ENCODE results near the gene PDSS2. TPM values are rescaled to one million over a fixed set of nuclear protein-coding genes. Genes with fewer than 3 reads are reported as not detected.
A peak's percentile ranks its signal among the peaks of the same experiment; 100 is the strongest.

Gene PDSS2
- total and polyA plus RNA-seq, 11 donors: 7.2 to 24.4 (median 14.4) TPM

DNA sequence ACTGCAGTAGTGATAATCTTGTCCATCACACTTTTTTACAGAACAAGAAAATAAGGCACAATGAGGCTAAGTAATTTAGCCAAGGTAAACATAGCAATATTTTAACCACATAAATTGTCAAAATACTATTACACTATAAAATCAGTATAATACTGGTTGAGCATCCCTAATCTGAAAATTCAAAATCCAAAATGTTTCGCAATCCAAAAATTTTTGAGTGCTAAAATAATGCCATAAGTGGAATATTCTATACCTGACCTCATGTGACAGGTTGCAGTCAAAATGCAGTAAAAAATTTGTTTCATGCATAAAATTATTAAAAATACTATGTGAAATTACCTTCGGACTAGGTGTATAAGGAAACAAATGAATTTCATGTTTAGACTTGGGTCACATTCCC, 101.5 kb downstream of the PDSS2 start:
- no peak overlapping the region for H3K4me3 ChIP-seq
- intact Hi-C loops (cut with DNase I): loop anchor here in 1 of 10 donors (10.0 kb wide), 1 partner anchor 97 kb away; the partner anchor contains the start of gene PDSS2
- H3K27me3 ChIP-seq: no peaks in the 10 kb centered on the region
- H3K27ac ChIP-seq: no peak overlapping the region
- TF ChIP-seq CTCF (IDR thresholded peaks at IDR 0.05): no peak
- TF ChIP-seq POLR2A (IDR thresholded peaks at IDR 0.05): no peak
- DNase-seq (no peak), ATAC-seq (no peak)
- H3K36me3 ChIP-seq: peaks cover 0 to 2% (median 0%) of the 10 kb centered on the region in 9 donors
- peaks cover 0 to 15% (median 0%) of the 10 kb centered on the region in 12 donors for H3K4me1 ChIP-seq
- 98 to 100% (median 99%) methylated on average over 2 of the region's 2 CpGs for WGBS, 4 donors
- H3K9me3 ChIP-seq: peaks cover 0 to 5% (median 0%) of the 10 kb centered on the region in 12 donors

DNA sequence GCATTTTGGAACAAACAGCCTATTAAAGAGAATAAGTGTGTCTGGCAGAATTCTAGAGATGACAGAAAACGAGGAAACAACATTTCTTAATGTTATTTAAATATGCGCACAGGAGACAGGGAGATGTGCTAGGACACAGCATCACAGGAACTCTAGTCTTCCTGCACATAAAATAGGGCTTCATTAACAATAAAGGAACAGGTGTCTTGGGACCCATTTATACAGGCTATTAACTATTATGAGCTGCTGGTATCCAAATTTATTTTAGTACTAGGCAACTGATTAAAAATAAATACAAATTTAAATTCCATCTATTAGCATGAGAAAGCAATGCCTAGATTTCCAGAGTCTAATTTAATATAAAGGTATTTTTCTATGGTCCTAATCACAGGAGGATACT, 102.3 kb downstream of the PDSS2 start:
- Histone ChIP-seq H3K36me3 (no peaks in the 10 kb centered on the region), H3K27ac (no peak overlapping the region), H3K4me3 (no peak overlapping the region), H3K27me3 (no peaks in the 10 kb centered on the region), H3K4me1 (peaks cover 0 to 15% (median 0%) of the 10 kb centered on the region in 12 donors), H3K9me3 (no peaks in the 10 kb centered on the region)
- intact Hi-C loops (cut with DNase I): loop anchor here in 1 of 10 donors (10.0 kb wide), 1 partner anchor 98 kb away; the partner anchor contains the start of gene PDSS2
- 75 to 84% (median 79%) methylated on average over 2 of the region's 2 CpGs for WGBS, 4 donors
- no peak for DNase-seq
- ATAC-seq: no peak
- TF ChIP-seq CTCF (IDR thresholded peaks at IDR 0.05) (no peak), POLR2A (IDR thresholded peaks at IDR 0.05) (no peak)

DNA sequence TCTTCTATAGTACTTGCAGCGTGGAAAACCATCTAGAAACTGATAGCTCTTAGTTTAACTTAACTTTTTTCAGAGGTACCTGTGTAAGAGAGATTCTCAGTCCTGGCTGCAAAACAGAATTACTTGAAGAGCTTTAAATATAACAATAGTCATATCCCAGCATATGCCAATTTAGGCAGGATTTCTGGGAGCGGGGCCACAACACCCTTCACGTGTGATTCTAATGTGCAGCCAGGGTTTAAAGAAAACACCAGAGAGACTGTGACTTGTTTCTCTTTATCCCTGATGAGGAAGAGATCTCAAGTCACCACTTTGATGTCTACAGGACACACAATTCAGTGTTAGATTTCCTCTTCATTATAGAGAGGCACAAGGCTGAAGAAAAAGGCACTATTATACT, 103.7 kb downstream of the PDSS2 start:
- H3K27ac ChIP-seq: peak overlapping the region in 5 of 12 donors; percentile 12 to 39 (median 22)
- TF ChIP-seq CTCF (IDR thresholded peaks at IDR 0.05) (no peak), POLR2A (IDR thresholded peaks at IDR 0.05) (no peak)
- peak in 4 of 5 donors; percentile 26 to 52 (median 28) for DNase-seq
- H3K4me1 ChIP-seq: peaks cover 0 to 15% (median 0%) of the 10 kb centered on the region in 12 donors
- intact Hi-C loops (cut with DNase I): loop anchor here in 1 of 10 donors (10.0 kb wide), 1 partner anchor 99 kb away; the partner anchor contains the start of gene PDSS2
- no peaks in the 10 kb centered on the region for H3K27me3 ChIP-seq
- 51 to 69% (median 60%) methylated on average over 3 of the region's 3 CpGs for WGBS, 4 donors
- H3K9me3 ChIP-seq: no peaks in the 10 kb centered on the region
- no peaks in the 10 kb centered on the region for H3K36me3 ChIP-seq
- ATAC-seq: peak; percentile 37 to 93 (median 58)
- no peak overlapping the region for H3K4me3 ChIP-seq

GRCh38 chr6:107354451-107354850, 104.9 kb downstream of the PDSS2 start:
- DNase-seq: no peak
- Histone ChIP-seq H3K4me3 (no peak overlapping the region), H3K4me1 (peaks cover 0 to 15% (median 0%) of the 10 kb centered on the region in 12 donors), H3K27me3 (no peaks in the 10 kb centered on the region), H3K9me3 (no peaks in the 10 kb centered on the region), H3K36me3 (no peaks in the 10 kb centered on the region), H3K27ac (no peak overlapping the region)
- ATAC-seq: no peak
- no peak for TF ChIP-seq POLR2A (IDR thresholded peaks at IDR 0.05)
- no peak for TF ChIP-seq CTCF (IDR thresholded peaks at IDR 0.05)
- intact Hi-C loops (cut with DNase I): loop anchor here in 1 of 10 donors (10.0 kb wide), 1 partner anchor 100 kb away; the partner anchor contains the start of gene PDSS2
- WGBS, 4 donors: 13 to 30% (median 24%) methylated on average over 2 of the region's 2 CpGs

Data from heart left ventricle (tissue), 16 donors.